Effector CD8-positive, alpha-beta T cell (primary cell): ENCODE measurements around the gene USP35.
A peak's percentile ranks its signal among the peaks of the same experiment; 100 is the strongest.

Source experiments
- DNase-seq: peaks from one replicate; lab custom pipeline; 2025; lab: John Stamatoyannopoulos, UW

USP35 gene

GRCh38 chr11:78199015-78199652, 10.4 kb downstream of the USP35 start:
- no peak for DNase-seq

GRCh38 chr11:78199653-78200015, 10.9 kb downstream of the USP35 start:
- DNase-seq: no peak

- no peak for DNase-seq
Measured at GRCh38 chr11:78200061-78200460, 11.3 kb downstream of the USP35 start.

- DNase-seq: no peak
Measured at GRCh38 chr11:78200553-78200952, 11.8 kb downstream of the USP35 start.

- DNase-seq: no peak
Measured at GRCh38 chr11:78201096-78201818, 12.5 kb downstream of the USP35 start.

- peak; percentile 47 for DNase-seq
Measured at GRCh38 chr11:78202733-78203167, 14.0 kb downstream of the USP35 start.

GRCh38 chr11:78203184-78203583, 14.5 kb downstream of the USP35 start:
- peak; percentile 42 for DNase-seq

GRCh38 chr11:78205256-78205655, 16.5 kb downstream of the USP35 start:
- no peak for DNase-seq

GRCh38 chr11:78205691-78206090, 17.0 kb downstream of the USP35 start:
- no peak for DNase-seq

- no peak for DNase-seq
Measured at GRCh38 chr11:78207532-78208256, 19.0 kb downstream of the USP35 start.

- no peak for DNase-seq
Measured at GRCh38 chr11:78208257-78209165, 19.8 kb downstream of the USP35 start.

- DNase-seq: no peak
Measured at GRCh38 chr11:78209478-78209877, 20.8 kb downstream of the USP35 start.

- no peak for DNase-seq
Measured at GRCh38 chr11:78210000-78210608, 21.4 kb downstream of the USP35 start.

- no peak for DNase-seq
Measured at GRCh38 chr11:78211565-78211964, 22.8 kb downstream of the USP35 start.

GRCh38 chr11:78212586-78213371, 24.1 kb downstream of the USP35 start:
- no peak for DNase-seq

- DNase-seq: no peak
Measured at GRCh38 chr11:78213526-78214330, 25.0 kb downstream of the USP35 start.

GRCh38 chr11:78214331-78215194, 25.8 kb downstream of the USP35 start:
- no peak for DNase-seq

- no peak for DNase-seq
Measured at GRCh38 chr11:78216021-78216420, 27.3 kb downstream of the USP35 start.
